BE2C (cell line): ENCODE measurements around the gene CDC6.

Source experiments
- DNase-seq: peaks from one replicate; pipeline ENCODE4 v3.0.0-alpha.2; 2020
- H3K27me3 ChIP-seq: fragments of 250-450 bp; sonication (Bioruptor Pico); 2 replicates; pipeline ENCODE4 v1.5.1; 2020; ENCODE audit warnings: mild to moderate bottlenecking
- H3K36me3 ChIP-seq: fragments of 250-450 bp; sonication (Bioruptor Pico); 2 replicates; pipeline ENCODE4 v1.5.1; 2020; ENCODE audit warnings: mild to moderate bottlenecking
- H3K4me1 ChIP-seq: fragments of 250-450 bp; sonication (Bioruptor Pico); 2 replicates; pipeline ENCODE4 v1.5.1; 2020
- H3K4me3 ChIP-seq: 2 replicates; pipeline ENCODE4 v1.5.1; 2011; ENCODE audit warnings: low read depth, low read length
- H3K9me3 ChIP-seq: fragments of 250-450 bp; sonication (Bioruptor Pico); 2 replicates; pipeline ENCODE4 v1.5.1; 2020
- CTCF ChIP-seq: IDR thresholded peaks from 2 replicates; pipeline ENCODE4 v1.5.1; 2012; ENCODE audit warnings: mild to moderate bottlenecking, low read depth, low read length

The CDC6 gene

GRCh38 chr17:40247926-40248495, 39.7 kb upstream of the CDC6 start:
- Histone ChIP-seq H3K4me3 (no peak overlapping the region), H3K36me3 (no peaks in the 10 kb centered on the region), H3K27me3 (no peaks in the 10 kb centered on the region), H3K9me3 (no peaks in the 10 kb centered on the region), H3K4me1 (peaks cover 10% of the 10 kb centered on the region)
- DNase-seq, result no peak
- no peak for TF ChIP-seq CTCF

GRCh38 chr17:40248507-40248906, 39.2 kb upstream of the CDC6 start:
- H3K36me3 ChIP-seq, result no peaks in the 10 kb centered on the region
- no peaks in the 10 kb centered on the region for H3K27me3 ChIP-seq
- no peak overlapping the region for H3K4me3 ChIP-seq
- no peaks in the 10 kb centered on the region for H3K9me3 ChIP-seq
- no peak for TF ChIP-seq CTCF
- DNase-seq, result no peak
- peaks cover 10% of the 10 kb centered on the region for H3K4me1 ChIP-seq

GRCh38 chr17:40251576-40251975, 36.1 kb upstream of the CDC6 start:
- no peak for TF ChIP-seq CTCF
- Histone ChIP-seq H3K9me3 (no peaks in the 10 kb centered on the region), H3K36me3 (no peaks in the 10 kb centered on the region; the same call in 1 of the 2 replicates), H3K27me3 (no peaks in the 10 kb centered on the region), H3K4me1 (peaks cover 5% of the 10 kb centered on the region), H3K4me3 (no peak overlapping the region)
- DNase-seq, result no peak

- DNase-seq, result no peak
- Histone ChIP-seq H3K36me3 (peaks cover 6% of the 10 kb centered on the region), H3K9me3 (no peaks in the 10 kb centered on the region), H3K27me3 (no peaks in the 10 kb centered on the region), H3K4me1 (peaks cover 5% of the 10 kb centered on the region), H3K4me3 (no peak overlapping the region)
- TF ChIP-seq CTCF, result no peak
These were observed 34.1 kb upstream of the CDC6 start for GRCh38 chr17:40253565-40253964.

GRCh38 chr17:40259505-40259904, 28.2 kb upstream of the CDC6 start:
- TF ChIP-seq CTCF, result no peak
- no peak overlapping the region for H3K4me3 ChIP-seq
- no peaks in the 10 kb centered on the region for H3K9me3 ChIP-seq
- H3K36me3 ChIP-seq, result peaks cover 14% of the 10 kb centered on the region
- DNase-seq, result no peak
- H3K4me1 ChIP-seq, result no peaks in the 10 kb centered on the region
- no peaks in the 10 kb centered on the region for H3K27me3 ChIP-seq

- DNase-seq, result no peak
- Histone ChIP-seq H3K36me3 (peaks cover 18% of the 10 kb centered on the region), H3K4me3 (no peak overlapping the region), H3K9me3 (no peaks in the 10 kb centered on the region), H3K4me1 (no peaks in the 10 kb centered on the region), H3K27me3 (no peaks in the 10 kb centered on the region)
- TF ChIP-seq CTCF, result no peak
These were observed 27.2 kb upstream of the CDC6 start for GRCh38 chr17:40260528-40260927.
